Smooth muscle cell (in vitro differentiated cells): Measurements from ENCODE around the gene TMEM203. TPM values are rescaled to one million over a fixed set of nuclear protein-coding genes. Genes with fewer than 3 reads are reported as not detected.

Source experiments
- DNase-seq: peaks from one replicate; lab custom pipeline; 2025; ENCODE audit not compliant: unreplicated experiment; lab: John Stamatoyannopoulos, UW
- H2AFZ ChIP-seq: fragments of 200-600 bp; sonication (generic); 2 replicates; pipeline ENCODE4 v1.6.0; 2016; ENCODE audit warnings: antibody characterized with exemption, low read depth, mild to moderate bottlenecking
- H3F3A ChIP-seq: fragments of 200-600 bp; sonication (generic); 2 replicates; pipeline ENCODE4 v1.6.0; 2017; ENCODE audit warnings: antibody characterized with exemption, low read depth
- H3K27ac ChIP-seq: fragments of 200-600 bp; sonication (generic); 2 replicates; pipeline ENCODE4 v1.5.1; 2016; ENCODE audit warnings: low read depth, mild to moderate bottlenecking
- H3K27me3 ChIP-seq: fragments of 200-600 bp; sonication (generic); 2 replicates; pipeline ENCODE4 v1.6.1; 2016; ENCODE audit warnings: low read depth, mild to moderate bottlenecking
- H3K36me3 ChIP-seq: fragments of 200-600 bp; sonication (generic); 2 replicates; pipeline ENCODE4 v1.5.1; 2016; ENCODE audit warnings: low read depth
- H3K4me1 ChIP-seq: fragments of 200-600 bp; sonication (generic); 2 replicates; pipeline ENCODE4 v1.5.1; 2016; ENCODE audit warnings: low read depth
- H3K4me2 ChIP-seq: fragments of 200-600 bp; sonication (generic); 2 replicates; pipeline ENCODE4 v1.6.0; 2016; ENCODE audit warnings: mild to moderate bottlenecking
- H3K4me3 ChIP-seq: fragments of 200-600 bp; sonication (generic); 2 replicates; pipeline ENCODE4 v1.5.1; 2016; ENCODE audit warnings: mild to moderate bottlenecking
- H3K79me2 ChIP-seq: fragments of 200-600 bp; sonication (generic); 2 replicates; pipeline ENCODE4 v1.6.0; 2016; ENCODE audit warnings: low read depth, mild to moderate bottlenecking
- H3K9ac ChIP-seq: fragments of 200-600 bp; sonication (generic); 2 replicates; pipeline ENCODE4 v1.6.0; 2016; ENCODE audit warnings: low read depth
- H3K9me3 ChIP-seq: fragments of 200-600 bp; sonication (generic); replicated peaks from 2 replicates; pipeline ENCODE4 v1.5.1; 2016; ENCODE audit warnings: low read depth
- H4K20me1 ChIP-seq: fragments of 200-600 bp; sonication (generic); 2 replicates; pipeline ENCODE4 v1.6.0; 2016; ENCODE audit warnings: low read depth
- WGBS: methylation state at CpG from one replicate; pipeline ENCODE4 v1.1.7; 2016; ENCODE audit warnings: low lambda C conversion rate; 5-methylcytosine and 5-hydroxymethylcytosine counted together
- polyA plus RNA-seq: library from polyadenylated mRNA; unstranded; fragments of >200 nt; fragmentation: Nextera tagmentation; extraction: Ambion mirVana; gene quantifications from 2 replicates; pipeline ENCODE4 v1.2.1, GENCODE V29; 2016
- total RNA-seq: library from RNA; depleted of rRNA; stranded (reverse); fragments of >200 nt; gene quantifications from 2 replicates; pipeline ENCODE4 v1.2.3, GENCODE V29; 2014
- TF ChIP-seq, protein P1 (sequence below): fragments of 200-600 bp; sonication (generic); IDR thresholded peaks from 2 replicates; pipeline ENCODE4 v1.5.1; 2017; ENCODE audit warnings: borderline replicate concordance, mild to moderate bottlenecking, antibody characterized with exemption; ENCODE audit not compliant: insufficient read depth, poor library complexity, severe bottlenecking

The TMEM203 gene
- total and polyA plus RNA-seq, 2 experiments from 2014 or later = 31.0 to 55.1 TPM

- TF ChIP-seq, protein P1, sequence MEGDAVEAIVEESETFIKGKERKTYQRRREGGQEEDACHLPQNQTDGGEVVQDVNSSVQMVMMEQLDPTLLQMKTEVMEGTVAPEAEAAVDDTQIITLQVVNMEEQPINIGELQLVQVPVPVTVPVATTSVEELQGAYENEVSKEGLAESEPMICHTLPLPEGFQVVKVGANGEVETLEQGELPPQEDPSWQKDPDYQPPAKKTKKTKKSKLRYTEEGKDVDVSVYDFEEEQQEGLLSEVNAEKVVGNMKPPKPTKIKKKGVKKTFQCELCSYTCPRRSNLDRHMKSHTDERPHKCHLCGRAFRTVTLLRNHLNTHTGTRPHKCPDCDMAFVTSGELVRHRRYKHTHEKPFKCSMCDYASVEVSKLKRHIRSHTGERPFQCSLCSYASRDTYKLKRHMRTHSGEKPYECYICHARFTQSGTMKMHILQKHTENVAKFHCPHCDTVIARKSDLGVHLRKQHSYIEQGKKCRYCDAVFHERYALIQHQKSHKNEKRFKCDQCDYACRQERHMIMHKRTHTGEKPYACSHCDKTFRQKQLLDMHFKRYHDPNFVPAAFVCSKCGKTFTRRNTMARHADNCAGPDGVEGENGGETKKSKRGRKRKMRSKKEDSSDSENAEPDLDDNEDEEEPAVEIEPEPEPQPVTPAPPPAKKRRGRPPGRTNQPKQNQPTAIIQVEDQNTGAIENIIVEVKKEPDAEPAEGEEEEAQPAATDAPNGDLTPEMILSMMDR = no peak
Measured at GRCh38 chr9:137192859-137193258, 12.6 kb downstream of the TMEM203 start.

GRCh38 chr9:137192448-137192780 lies 13.0 kb downstream of the TMEM203 start:
- no peak overlapping the region for H3K27ac ChIP-seq
- H3K4me2 ChIP-seq = no peak overlapping the region
- no peak overlapping the region for H2AFZ ChIP-seq
- no peaks in the 10 kb centered on the region for H3K9me3 ChIP-seq
- H3K79me2 ChIP-seq = peaks cover 45% of the 10 kb centered on the region
- no peaks in the 10 kb centered on the region for H3K27me3 ChIP-seq
- H3K9ac ChIP-seq = no peak overlapping the region
- no peak for DNase-seq
- H3K4me3 ChIP-seq = no peak overlapping the region
- H3K36me3 ChIP-seq = no peaks in the 10 kb centered on the region
- H3F3A ChIP-seq = peaks cover 12% of the 10 kb centered on the region
- H4K20me1 ChIP-seq = peaks cover 49% of the 10 kb centered on the region
- WGBS = 94% methylated on average over 10 of the region's 10 CpGs
- peaks cover 12% of the 10 kb centered on the region for H3K4me1 ChIP-seq
- TF ChIP-seq, protein P1 = no peak

More at GRCh38 chr9:137192859-137193258, 12.6 kb downstream of the TMEM203 start:
- Histone ChIP-seq H3K4me1 (peaks cover 9% of the 10 kb centered on the region), H4K20me1 (peaks cover 54% of the 10 kb centered on the region), H3F3A (peaks cover 12% of the 10 kb centered on the region), H3K9me3 (no peaks in the 10 kb centered on the region), H3K79me2 (peaks cover 45% of the 10 kb centered on the region), H3K4me3 (no peak overlapping the region), H3K4me2 (no peak overlapping the region), H3K27ac (no peak overlapping the region), H3K9ac (no peak overlapping the region), H2AFZ (no peak overlapping the region), H3K36me3 (no peaks in the 10 kb centered on the region), H3K27me3 (no peaks in the 10 kb centered on the region)
- no peak for DNase-seq
- WGBS = 88% methylated on average over 2 of the region's 2 CpGs

DNA sequence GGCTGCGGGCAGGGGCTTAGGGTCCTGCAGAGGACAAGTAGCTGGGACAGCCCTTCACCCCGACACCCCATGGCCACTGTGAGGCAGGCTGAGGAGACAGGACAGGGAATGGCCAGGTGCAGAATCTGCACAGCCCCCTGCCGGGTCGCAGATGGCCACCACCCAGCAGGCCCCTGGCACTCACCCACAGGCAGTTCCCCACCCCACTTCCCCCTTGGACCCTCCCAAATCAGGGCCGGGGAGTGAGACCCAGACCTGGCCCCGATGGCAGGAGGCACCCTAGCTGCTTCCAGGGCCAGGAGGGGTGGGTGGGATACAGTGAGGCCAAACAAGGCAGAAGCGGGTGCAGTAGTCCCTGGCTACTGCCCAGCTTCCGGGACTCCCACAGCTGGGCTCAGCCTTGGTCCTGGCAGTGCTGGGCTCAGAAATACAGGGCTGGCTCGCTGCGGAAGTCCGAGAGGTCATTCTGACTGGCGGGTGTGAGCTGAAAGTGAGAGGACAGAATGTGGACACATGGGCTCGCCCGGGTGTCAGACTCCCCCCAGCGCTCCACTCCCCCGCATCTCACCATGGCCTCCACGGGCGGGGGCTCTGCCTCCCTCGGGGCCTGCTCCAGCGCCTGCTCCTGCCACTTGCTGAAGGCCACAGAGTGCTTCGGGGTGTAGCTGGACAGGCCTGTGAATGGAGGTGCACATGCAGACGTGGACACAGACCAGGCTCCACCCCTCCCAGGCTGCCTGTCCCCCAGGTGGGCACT lies 13.6 kb downstream of the TMEM203 start:
- Histone ChIP-seq H3K36me3 (no peaks in the 10 kb centered on the region), H3K27ac (no peak overlapping the region), H3K4me2 (no peak overlapping the region), H3K27me3 (no peaks in the 10 kb centered on the region), H3F3A (peaks cover 12% of the 10 kb centered on the region), H3K4me3 (no peak overlapping the region), H3K9ac (no peak overlapping the region), H4K20me1 (peaks cover 44% of the 10 kb centered on the region), H3K9me3 (no peaks in the 10 kb centered on the region), H3K4me1 (peaks cover 18% of the 10 kb centered on the region), H3K79me2 (peaks cover 45% of the 10 kb centered on the region), H2AFZ (no peak overlapping the region)
- TF ChIP-seq, protein P1 = no peak
- no peak for DNase-seq
- 95% methylated on average over 22 of the region's 22 CpGs for WGBS

GRCh38 chr9:137191245-137191644 lies 14.2 kb downstream of the TMEM203 start:
- no peak for DNase-seq
- H4K20me1 ChIP-seq = peaks cover 38% of the 10 kb centered on the region
- peaks cover 20% of the 10 kb centered on the region for H3K4me1 ChIP-seq
- peaks cover 46% of the 10 kb centered on the region for H3K79me2 ChIP-seq
- no peak overlapping the region for H2AFZ ChIP-seq
- no peak overlapping the region for H3K9ac ChIP-seq
- peaks cover 12% of the 10 kb centered on the region for H3F3A ChIP-seq
- no peaks in the 10 kb centered on the region for H3K36me3 ChIP-seq
- WGBS = 89% methylated on average over 3 of the region's 3 CpGs
- H3K27ac ChIP-seq = no peak overlapping the region
- TF ChIP-seq, protein P1 = no peak
- no peak overlapping the region for H3K4me2 ChIP-seq
- H3K27me3 ChIP-seq = no peaks in the 10 kb centered on the region
- no peaks in the 10 kb centered on the region for H3K9me3 ChIP-seq
- H3K4me3 ChIP-seq = no peak overlapping the region
